Measurements from ENCODE around the gene KLRG1.

Gene KLRG1

GRCh38 chr12:8991371-8992345 lies 2.3 kb downstream of the KLRG1 start:
- no peak for TF ChIP-seq ZFP3 (CRISPR knock-in tag; IDR thresholded peaks at IDR 0.05)
- no peak for ATAC-seq

- no peak for ATAC-seq
- no peak for TF ChIP-seq CSDC2 (CRISPR knock-in tag; IDR thresholded peaks at IDR 0.05)
- TF ChIP-seq ZC3H10 (CRISPR knock-in tag; IDR thresholded peaks at IDR 0.05), result no peak
- no peak for TF ChIP-seq ISL1 (CRISPR knock-in tag; IDR thresholded peaks at IDR 0.05)
- TF ChIP-seq ZFP30 (CRISPR knock-in tag; IDR thresholded peaks at IDR 0.05), result no peak
- no peak for TF ChIP-seq ZNF70 (CRISPR knock-in tag; IDR thresholded peaks at IDR 0.05)
- TF ChIP-seq ZNF565 (CRISPR knock-in tag; conservative IDR thresholded peaks at IDR 0.05; ENCODE audit: low read depth), result no peak
- TF ChIP-seq TCF4 (CRISPR knock-in tag; IDR thresholded peaks at IDR 0.05; ENCODE audit: borderline replicate concordance), result no peak
- TF ChIP-seq OSR1 (CRISPR knock-in tag; IDR thresholded peaks at IDR 0.05), result no peak
- no peak for TF ChIP-seq PATZ1 (CRISPR knock-in tag; IDR thresholded peaks at IDR 0.05; ENCODE audit: borderline replicate concordance)
- TF ChIP-seq BACH2 (CRISPR knock-in tag; IDR thresholded peaks at IDR 0.05; ENCODE audit: borderline replicate concordance), result no peak
- no peak for TF ChIP-seq PPARA (CRISPR knock-in tag; IDR thresholded peaks at IDR 0.05; ENCODE audit: borderline replicate concordance)
- no peak for TF ChIP-seq TSHZ2 (CRISPR knock-in tag; IDR thresholded peaks at IDR 0.05)
- no peak for TF ChIP-seq ARNTL (CRISPR knock-in tag; IDR thresholded peaks at IDR 0.05; ENCODE audit: borderline replicate concordance, low read depth)
- TF ChIP-seq CREB5 (CRISPR knock-in tag; IDR thresholded peaks at IDR 0.05; ENCODE audit: low read depth), result no peak
- TF ChIP-seq GLIS3 (CRISPR knock-in tag; IDR thresholded peaks at IDR 0.05), result no peak
These were observed 4.5 kb downstream of the KLRG1 start for GRCh38 chr12:8993827-8994226.

- no peak for ATAC-seq
- TF ChIP-seq TOX (CRISPR knock-in tag; IDR thresholded peaks at IDR 0.05; ENCODE audit: borderline replicate concordance) (no peak), TSHZ2 (CRISPR knock-in tag; IDR thresholded peaks at IDR 0.05) (no peak), PPARA (CRISPR knock-in tag; IDR thresholded peaks at IDR 0.05; ENCODE audit: borderline replicate concordance) (no peak), ZFP3 (CRISPR knock-in tag; IDR thresholded peaks at IDR 0.05) (no peak), ISL1 (CRISPR knock-in tag; IDR thresholded peaks at IDR 0.05) (no peak), RARB (CRISPR knock-in tag; IDR thresholded peaks at IDR 0.05) (no peak), ARNTL (CRISPR knock-in tag; IDR thresholded peaks at IDR 0.05; ENCODE audit: borderline replicate concordance, low read depth) (no peak), SNAI2 (CRISPR knock-in tag; IDR thresholded peaks at IDR 0.05) (no peak), ZNF70 (CRISPR knock-in tag; IDR thresholded peaks at IDR 0.05) (no peak), ZNF8 (CRISPR knock-in tag; IDR thresholded peaks at IDR 0.05) (no peak), POU6F1 (CRISPR knock-in tag; IDR thresholded peaks at IDR 0.05; ENCODE audit: borderline replicate concordance, low read depth) (no peak), CSDC2 (CRISPR knock-in tag; IDR thresholded peaks at IDR 0.05) (no peak), CREB5 (CRISPR knock-in tag; IDR thresholded peaks at IDR 0.05; ENCODE audit: low read depth) (no peak), OSR1 (CRISPR knock-in tag; IDR thresholded peaks at IDR 0.05) (no peak), ZFP30 (CRISPR knock-in tag; IDR thresholded peaks at IDR 0.05) (no peak)
These were observed 5.9 kb downstream of the KLRG1 start for GRCh38 chr12:8995021-8995775.

Data from SK-N-SH treated with all-trans-retinoic acid at 6 μM for 48 hours (cell line).